Activated naive CD4-positive, alpha-beta T cell treated with anti-CD3 and anti-CD28 coated beads, Interleukin-2, amount 50 U/mL, for 72 hours (primary cell): ENCODE measurements around the gene RNF223. TPM values are rescaled to one million over a fixed set of nuclear protein-coding genes. Genes with fewer than 3 reads are reported as not detected.
"Not testable (repeated sequence)": the region's sequence is repeated elsewhere in the genome, so short reads cannot be mapped to it uniquely, and the experiment has no call there.

Experiments used
- ATAC-seq, 2 donors: fragments of 150-1000 bp; cut with Tn5 transposase; 2 replicates each; pipeline ENCODE4 v1.10.0; 2021; ENCODE audit warnings: mild to moderate bottlenecking in 2 of 2, moderate library complexity in 2 of 2
- DNase-seq, 2 donors: peaks; one replicate each; pipeline ENCODE4 v3.0.0; 2021 to 2022; ENCODE audit warnings: low spot score in 2 of 2
- H3K27ac Mint-ChIP-seq, 2 donors: one replicate each; pipeline ENCODE4 v1.8.0; 2022; ENCODE audit warnings: mild to moderate bottlenecking in 2 of 2, mixed read lengths in 2 of 2
- H3K36me3 Mint-ChIP-seq, 2 donors: one replicate each; pipeline ENCODE4 v1.8.0; 2022; ENCODE audit warnings: mixed read lengths in 2 of 2
- H3K9me3 Mint-ChIP-seq, 2 donors: one replicate each; pipeline ENCODE4 v1.8.0; 2022; ENCODE audit warnings: mixed read lengths in 2 of 2
- total RNA-seq, 2 donors: library from RNA; stranded (reverse); gene quantifications; one replicate each; pipeline ENCODE4 v1.2.3, GENCODE V29; 2022

Gene RNF223
- total RNA-seq, 2 donors from 2014 or later: not detected

DNA sequence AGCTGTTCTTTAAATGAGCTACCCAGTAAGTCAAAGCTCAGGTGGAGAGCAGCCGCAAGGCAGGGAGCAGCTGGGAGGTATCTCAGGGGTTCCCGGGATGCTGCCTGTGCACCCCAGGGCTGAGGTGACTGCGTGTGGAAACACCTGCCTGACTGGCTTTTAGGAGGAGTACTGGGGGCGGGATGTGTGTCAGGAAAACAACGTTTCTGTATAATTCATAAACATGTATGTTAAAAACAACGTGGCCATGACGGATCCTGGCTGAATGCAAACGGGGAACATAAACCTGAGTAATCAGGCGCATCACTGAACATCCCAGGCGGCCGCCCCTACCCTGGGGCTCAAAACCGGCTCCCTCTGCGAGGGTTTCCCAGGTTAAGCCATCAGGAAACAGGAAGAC lies 40.3 kb upstream of the RNF223 start:
- Mint-ChIP-seq H3K9me3 (peaks cover 5 to 11% of the 10 kb centered on the region in 2 donors), H3K27ac (peak overlapping the region; percentile 14 to 76), H3K36me3 (peaks cover 27 to 39% of the 10 kb centered on the region in 2 donors)
- peak in 1 of 2 donors; percentile 41 for DNase-seq
- no peak for ATAC-seq

DNA sequence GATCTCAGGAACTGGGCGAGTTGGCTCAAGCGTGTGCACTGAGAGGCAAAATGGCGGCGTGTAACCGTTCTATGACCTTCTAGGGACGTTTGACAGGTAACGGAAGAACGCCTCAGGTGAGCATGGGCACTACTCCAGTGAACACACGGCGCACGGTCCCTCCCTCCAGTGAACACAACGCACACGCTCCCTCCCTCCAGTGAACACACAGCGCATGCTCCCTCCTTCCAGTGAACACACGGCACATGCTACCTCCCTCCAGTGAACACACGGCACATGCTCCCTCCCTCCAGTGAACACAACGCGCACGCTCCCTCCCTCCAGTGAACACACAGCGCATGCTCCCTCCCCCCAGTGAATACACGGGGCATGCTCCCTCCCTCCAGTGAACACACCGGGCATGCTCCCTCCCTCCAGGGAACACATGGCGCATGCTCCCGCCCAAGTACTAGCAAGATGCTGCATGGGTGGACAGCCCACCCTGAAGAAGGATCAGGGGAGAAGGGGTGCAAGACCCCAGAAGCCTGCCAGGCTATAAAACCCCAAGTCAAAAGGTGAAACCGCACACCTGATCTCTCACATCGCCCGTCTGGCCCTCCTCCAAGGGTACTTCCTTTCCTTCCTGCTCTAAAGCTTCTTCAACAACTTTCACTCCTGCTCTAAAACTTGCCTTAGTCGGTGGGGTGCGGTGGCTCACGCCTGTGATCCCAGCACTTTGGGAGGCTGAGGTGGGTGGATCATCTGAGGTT lies 38.3 kb upstream of the RNF223 start:
- no peak overlapping the region for H3K27ac Mint-ChIP-seq
- H3K36me3 Mint-ChIP-seq: peaks cover 27 to 44% of the 10 kb centered on the region in 2 donors
- peak in 1 of 2 donors; percentile 51 for DNase-seq
- no peak for ATAC-seq
- H3K9me3 Mint-ChIP-seq: peaks cover 5 to 11% of the 10 kb centered on the region in 2 donors

DNA sequence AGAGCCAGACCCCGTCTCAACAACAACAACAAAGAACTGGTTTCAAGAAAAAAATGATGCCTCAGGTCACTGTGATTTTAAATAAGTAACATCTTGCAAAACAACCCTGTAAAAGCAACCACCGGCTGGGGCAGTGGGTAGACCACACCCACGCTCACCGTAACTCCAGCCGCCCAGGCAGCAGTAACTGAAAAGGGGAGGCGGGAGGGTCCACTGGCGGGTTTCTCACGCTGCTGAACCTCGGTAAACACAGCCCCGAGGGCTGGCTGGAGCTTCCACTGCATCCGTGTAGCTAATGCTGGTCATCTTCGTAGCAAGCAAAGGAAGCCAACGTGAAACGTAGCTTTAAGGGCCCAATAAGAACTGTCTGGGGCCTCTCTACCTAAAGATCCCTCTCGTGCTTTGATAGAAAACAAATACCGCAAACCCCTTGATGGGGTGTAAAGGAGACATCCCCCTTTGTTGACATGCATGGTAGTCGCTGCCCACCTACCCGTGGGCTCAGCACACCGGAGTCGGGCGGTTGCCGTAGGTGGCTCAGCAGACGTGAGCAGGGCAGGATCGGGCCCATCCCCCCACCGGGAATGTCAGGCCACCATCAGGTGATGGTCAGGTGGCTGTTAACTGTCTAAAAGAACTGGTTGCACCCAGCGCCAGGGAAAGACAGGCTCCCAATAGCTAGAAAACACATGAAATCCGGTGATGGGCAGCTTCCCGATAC lies 37.6 kb upstream of the RNF223 start:
- peaks cover 5 to 11% of the 10 kb centered on the region in 2 donors for H3K9me3 Mint-ChIP-seq
- ATAC-seq (no peak), DNase-seq (peak in 1 of 2 donors; percentile 44)
- H3K27ac Mint-ChIP-seq: no peak overlapping the region
- peaks cover 27 to 48% of the 10 kb centered on the region in 2 donors for H3K36me3 Mint-ChIP-seq

DNA sequence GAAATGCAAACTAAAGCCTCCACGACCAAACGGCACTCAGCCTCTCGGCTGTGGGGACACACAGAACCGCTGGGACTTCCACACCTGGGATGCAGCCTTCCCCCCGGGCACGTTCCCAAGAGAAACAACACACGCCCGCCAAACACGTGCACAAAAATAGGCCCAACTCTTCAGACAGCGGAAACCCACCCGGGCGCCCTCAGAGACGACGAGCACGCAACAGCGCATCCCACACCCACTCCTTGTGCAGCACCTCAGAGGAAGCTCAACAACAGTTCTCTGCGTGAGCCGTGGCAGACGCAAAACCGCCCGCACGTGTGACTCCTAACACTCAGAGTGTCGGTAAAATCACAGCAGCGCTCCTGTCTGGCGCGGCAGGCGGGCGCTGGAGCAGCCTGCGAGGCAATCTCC lies 36.5 kb upstream of the RNF223 start:
- H3K36me3 Mint-ChIP-seq: peaks cover 27 to 53% of the 10 kb centered on the region in 2 donors
- no peak for ATAC-seq

DNA sequence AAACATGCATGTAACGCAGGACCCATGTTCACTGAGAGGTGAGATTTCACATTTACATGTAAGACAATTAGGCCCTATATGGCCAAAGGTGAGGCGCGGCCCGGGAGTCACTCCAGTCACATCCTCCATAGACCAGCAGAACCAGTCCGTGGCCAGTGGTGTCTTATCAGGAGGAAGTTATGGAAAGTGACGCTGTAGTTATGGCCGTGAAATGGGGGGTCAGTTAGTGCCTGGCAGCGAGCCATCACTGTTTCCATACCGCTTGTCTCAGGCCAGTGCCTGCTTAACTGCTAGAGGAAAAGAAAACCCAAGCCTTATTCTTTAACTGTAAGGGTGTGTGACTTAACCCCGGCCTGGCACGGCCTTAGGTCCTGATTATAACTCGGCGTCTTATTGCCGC lies 35.6 kb upstream of the RNF223 start:
- Mint-ChIP-seq H3K27ac (no peak overlapping the region), H3K9me3 (peaks cover 5 to 11% of the 10 kb centered on the region in 2 donors), H3K36me3 (peaks cover 23 to 49% of the 10 kb centered on the region in 2 donors)
- ATAC-seq: no peak
- DNase-seq: no peak

More for the DNA sequence above, 36.5 kb upstream of the RNF223 start:
- DNase-seq: peak in 1 of 2 donors; percentile 48
- Mint-ChIP-seq H3K27ac (no peak overlapping the region), H3K9me3 (peaks cover 5 to 11% of the 10 kb centered on the region in 2 donors)

- no peak overlapping the region for H3K27ac Mint-ChIP-seq
- peaks cover 0 to 4% of the 10 kb centered on the region in 2 donors for H3K9me3 Mint-ChIP-seq
- peaks cover 0 to 24% of the 10 kb centered on the region in 2 donors for H3K36me3 Mint-ChIP-seq
- DNase-seq (peak in 1 of 2 donors; percentile 31), ATAC-seq (no peak)
These were observed 32.6 kb upstream of the RNF223 start for GRCh38 chr1:1106510-1107221.

DNA sequence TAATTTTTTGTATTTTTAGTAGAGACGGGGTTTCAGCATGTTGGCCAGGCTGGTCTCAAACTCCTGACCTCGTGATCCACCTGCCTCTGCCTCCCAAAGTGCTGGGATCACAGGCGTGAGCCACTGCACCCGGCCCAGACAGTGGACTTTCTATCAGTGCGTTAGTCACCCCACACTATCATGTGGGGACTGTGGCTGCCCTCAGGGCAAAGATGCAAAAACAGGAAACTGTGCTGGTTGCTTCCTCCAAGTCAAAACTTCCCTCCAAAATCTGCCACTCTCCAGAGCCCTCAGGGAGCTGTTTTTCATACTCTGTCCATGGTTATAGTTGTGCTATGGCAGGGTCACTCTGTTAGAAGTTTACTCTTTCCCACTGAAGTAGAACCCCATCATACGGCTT lies 30.0 kb upstream of the RNF223 start:
- Mint-ChIP-seq H3K36me3 (peaks cover 12 to 34% of the 10 kb centered on the region in 2 donors), H3K9me3 (peaks cover 11 to 16% of the 10 kb centered on the region in 2 donors), H3K27ac (peak overlapping the region; percentile 84 to 85)
- ATAC-seq: peak; percentile 82 to 99
- peak in 1 of 2 donors; percentile 56 for DNase-seq

- Mint-ChIP-seq H3K27ac (no peak overlapping the region), H3K9me3 (peaks cover 16 to 22% of the 10 kb centered on the region in 2 donors), H3K36me3 (peaks cover 18 to 44% of the 10 kb centered on the region in 2 donors)
- ATAC-seq (no peak), DNase-seq (no peak)
These were observed 27.4 kb upstream of the RNF223 start for GRCh38 chr1:1101503-1101902.

- H3K36me3 Mint-ChIP-seq: peaks cover 18 to 38% of the 10 kb centered on the region in 2 donors
- H3K27ac Mint-ChIP-seq: peak overlapping the region in 1 of 2 donors; percentile 48
- DNase-seq: no peak
- ATAC-seq: no peak
- peaks cover 16 to 22% of the 10 kb centered on the region in 2 donors for H3K9me3 Mint-ChIP-seq
These were observed 26.2 kb upstream of the RNF223 start for GRCh38 chr1:1100296-1100695.

- H3K36me3 Mint-ChIP-seq: peaks cover 18 to 38% of the 10 kb centered on the region in 2 donors
- peak overlapping the region; percentile 14 to 79 for H3K27ac Mint-ChIP-seq
- ATAC-seq (peak in 1 of 2 donors; percentile 42), DNase-seq (no peak)
- peaks cover 16 to 22% of the 10 kb centered on the region in 2 donors for H3K9me3 Mint-ChIP-seq
These were observed 25.5 kb upstream of the RNF223 start for GRCh38 chr1:1099506-1100183.

DNA sequence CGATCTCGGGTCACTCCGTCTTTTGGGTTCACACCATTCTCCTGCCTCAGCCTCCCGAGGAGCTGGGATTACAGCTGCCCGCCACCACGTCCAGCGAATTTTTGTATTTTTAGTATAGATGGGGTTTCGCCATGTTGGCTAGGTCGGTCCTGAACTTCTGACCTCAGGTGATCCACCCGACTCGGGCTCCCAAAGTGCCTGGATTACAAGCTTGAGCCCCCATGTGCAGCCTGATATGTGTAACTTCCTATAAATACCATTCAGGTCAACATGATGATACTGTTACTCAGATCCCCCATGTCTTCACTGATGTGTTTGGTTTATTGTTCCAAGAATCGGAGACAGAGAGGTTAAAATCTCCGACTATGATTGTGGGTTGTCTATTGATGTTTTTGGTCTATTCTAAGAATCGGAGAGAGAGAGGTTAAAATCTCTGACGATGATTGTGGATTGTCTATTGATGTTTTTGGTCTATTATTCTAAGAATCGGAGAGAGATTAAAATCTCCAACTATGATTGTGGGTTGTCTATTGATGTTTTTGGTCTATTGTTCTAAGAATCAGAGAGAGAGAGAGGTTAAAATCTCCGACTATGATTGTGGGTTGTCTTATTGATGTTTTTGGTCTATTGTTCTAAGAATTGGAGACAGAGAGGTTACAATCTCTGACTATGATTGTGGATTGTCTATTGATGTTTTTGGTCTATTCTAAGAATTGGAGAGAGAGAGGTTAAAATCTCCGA lies 24.7 kb upstream of the RNF223 start:
- ATAC-seq (peak in 1 of 2 donors; percentile 86), DNase-seq (no peak)
- H3K27ac Mint-ChIP-seq: peak overlapping the region; percentile 14 to 79
- peaks cover 16 to 22% of the 10 kb centered on the region in 2 donors for H3K9me3 Mint-ChIP-seq
- H3K36me3 Mint-ChIP-seq: peaks cover 18 to 38% of the 10 kb centered on the region in 2 donors

DNA sequence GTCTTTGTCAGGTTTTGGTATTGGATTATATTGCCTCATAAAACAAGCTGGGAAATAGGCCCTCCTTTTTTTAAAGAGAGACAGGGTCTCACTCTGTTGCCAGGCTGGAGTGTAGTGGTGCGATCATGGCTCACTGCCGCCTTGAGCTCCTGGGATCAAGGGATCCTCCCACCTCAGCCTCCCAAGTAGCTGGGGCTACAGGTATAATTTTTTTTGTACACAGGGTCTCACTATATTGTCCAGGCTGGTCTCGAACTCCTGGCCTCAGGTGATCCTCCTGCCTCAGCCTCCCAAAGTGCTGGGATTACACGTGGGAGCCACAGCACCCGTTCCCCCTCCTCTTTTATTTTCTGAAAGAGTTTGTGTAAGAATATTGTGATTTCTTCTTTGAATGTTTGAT lies 22.0 kb upstream of the RNF223 start:
- DNase-seq, ATAC-seq, H3K27ac Mint-ChIP-seq: not testable (repeated sequence)
- peaks cover 18 to 33% of the 10 kb centered on the region in 2 donors for H3K36me3 Mint-ChIP-seq
- H3K9me3 Mint-ChIP-seq: peaks cover 16 to 18% of the 10 kb centered on the region in 2 donors

- ATAC-seq (no peak), DNase-seq (no peak)
- H3K9me3 Mint-ChIP-seq: peaks cover 12 to 13% of the 10 kb centered on the region in 2 donors
- peaks cover 14 to 26% of the 10 kb centered on the region in 2 donors for H3K36me3 Mint-ChIP-seq
- H3K27ac Mint-ChIP-seq: no peak overlapping the region
These were observed 20.9 kb upstream of the RNF223 start for GRCh38 chr1:1094981-1095380.

DNA sequence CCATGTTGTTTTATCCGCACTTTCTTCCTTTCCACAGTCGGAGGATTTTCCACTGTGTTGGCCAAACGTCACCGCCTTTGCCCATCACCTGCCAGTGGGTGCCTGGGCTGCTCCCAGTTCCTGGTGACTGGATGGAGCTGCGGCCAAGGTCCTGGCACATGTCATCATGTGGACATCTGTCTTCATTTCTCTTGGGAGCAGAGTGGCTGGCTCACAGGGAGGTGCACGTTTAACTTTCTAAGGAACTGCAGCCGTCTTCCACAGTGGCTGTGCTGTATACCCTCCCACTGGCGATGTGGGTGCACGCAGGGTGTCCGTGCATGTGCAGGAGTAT lies 19.5 kb upstream of the RNF223 start:
- DNase-seq: no peak
- Mint-ChIP-seq H3K9me3 (peaks cover 0 to under 1% of the 10 kb centered on the region in 2 donors), H3K36me3 (peaks cover under 1 to 13% of the 10 kb centered on the region in 2 donors), H3K27ac (no peak overlapping the region)
- ATAC-seq: no peak

DNA sequence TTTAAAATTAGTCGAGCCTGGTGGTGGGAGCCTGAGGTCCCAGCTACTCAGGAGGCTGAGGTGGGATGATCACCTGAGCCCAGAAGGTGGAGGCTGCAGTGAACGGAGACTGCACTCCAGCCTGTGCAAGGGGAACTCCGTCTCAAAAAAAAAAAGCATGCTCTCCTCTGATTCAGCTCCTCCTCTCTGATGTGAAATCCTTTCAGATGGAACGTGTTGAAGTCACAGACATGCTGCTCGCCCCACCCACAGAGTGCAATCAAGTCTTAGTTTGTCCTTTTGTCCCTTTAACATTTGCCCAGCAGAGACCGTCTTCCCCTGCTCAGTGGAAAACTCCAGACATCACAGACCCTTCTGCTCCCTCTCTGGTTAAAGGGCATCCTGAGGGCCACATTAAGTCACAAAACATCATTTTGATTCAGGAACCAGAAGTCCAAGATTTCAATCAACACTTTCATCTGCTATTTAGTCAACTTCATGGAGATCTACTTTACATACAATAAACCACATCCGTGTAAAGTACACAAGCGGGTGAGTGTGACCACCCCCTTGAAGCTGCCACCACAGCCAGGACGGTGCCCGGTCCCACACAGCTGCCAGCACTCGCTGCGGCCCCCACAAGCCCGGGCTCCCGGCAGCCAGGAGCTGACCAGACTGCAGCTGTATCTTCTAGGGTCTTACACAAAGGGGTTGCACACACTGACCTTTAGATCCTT lies 18.9 kb upstream of the RNF223 start:
- DNase-seq (no peak), ATAC-seq (peak in 1 of 2 donors; percentile 25)
- no peaks in the 10 kb centered on the region for H3K9me3 Mint-ChIP-seq
- H3K36me3 Mint-ChIP-seq: peaks cover 0 to 7% of the 10 kb centered on the region in 2 donors
- no peak overlapping the region for H3K27ac Mint-ChIP-seq
